Osteoblast (primary cell): Measurements from ENCODE around the gene BTD. TPM values are rescaled to one million over a fixed set of nuclear protein-coding genes. Genes with fewer than 3 reads are reported as not detected.

Experiments used
- DNase-seq: peaks from one replicate; pipeline ENCODE4 v3.0.0; 2011; ENCODE audit warnings: low spot score, mixed read lengths; ENCODE audit not compliant: insufficient read length; ENCODE audit errors: missing footprints
- H2AFZ ChIP-seq: 2 replicates; pipeline ENCODE4 v1.6.0; 2011; ENCODE audit warnings: mild to moderate bottlenecking, low read length
- H3K27ac ChIP-seq: 2 replicates; pipeline ENCODE4 v1.5.1; 2011; ENCODE audit warnings: mild to moderate bottlenecking, low read depth, low read length, moderate library complexity
- H3K27me3 ChIP-seq: 2 replicates; pipeline ENCODE4 v1.6.0; 2012; ENCODE audit warnings: mild to moderate bottlenecking, control low read depth, inconsistent platforms, low read length, moderate library complexity; ENCODE audit not compliant: insufficient read depth
- H3K36me3 ChIP-seq: 2 replicates; pipeline ENCODE4 v1.5.1; 2011; ENCODE audit warnings: mild to moderate bottlenecking, low read length, control low read depth, moderate library complexity; ENCODE audit not compliant: insufficient read depth
- H3K4me1 ChIP-seq: 2 replicates; pipeline ENCODE4 v1.5.1; 2011; ENCODE audit warnings: mild to moderate bottlenecking, low read length, control low read depth, moderate library complexity; ENCODE audit not compliant: insufficient read depth
- H3K4me2 ChIP-seq: 2 replicates; pipeline ENCODE4 v1.6.0; 2011; ENCODE audit warnings: mild to moderate bottlenecking, low read length; ENCODE audit not compliant: insufficient read depth
- H3K4me3 ChIP-seq: fragments of 200-600 bp; sonication (generic); 3 replicates; pipeline ENCODE4 v1.5.1; 2012; ENCODE audit warnings: mild to moderate bottlenecking, low read length, inconsistent platforms; ENCODE audit not compliant: insufficient read depth
- H3K79me2 ChIP-seq: 2 replicates; pipeline ENCODE4 v1.6.0; 2012; ENCODE audit warnings: mild to moderate bottlenecking, low read length, control low read depth, inconsistent platforms; ENCODE audit not compliant: insufficient read depth
- H3K9me3 ChIP-seq: 2 replicates; pipeline ENCODE4 v1.5.1; 2011; ENCODE audit warnings: low read depth, low read length, control low read depth
- H4K20me1 ChIP-seq: 2 replicates; pipeline ENCODE4 v1.6.0; 2012; ENCODE audit warnings: mild to moderate bottlenecking, low read length, control low read depth; ENCODE audit not compliant: insufficient read depth
- total RNA-seq: library from RNA; depleted of rRNA; stranded (reverse); fragments of >200 nt; gene quantifications from 2 replicates; pipeline ENCODE4 v1.2.3, GENCODE V29; 2012
- TF ChIP-seq, protein P1 (sequence below): IDR thresholded peaks from 2 replicates; pipeline ENCODE4 v1.5.1; 2011; ENCODE audit warnings: mild to moderate bottlenecking, low read depth, low read length, moderate library complexity; ENCODE audit errors: extremely low read depth

The BTD gene
- total RNA-seq, 1 donor, result 31.1 TPM

DNA sequence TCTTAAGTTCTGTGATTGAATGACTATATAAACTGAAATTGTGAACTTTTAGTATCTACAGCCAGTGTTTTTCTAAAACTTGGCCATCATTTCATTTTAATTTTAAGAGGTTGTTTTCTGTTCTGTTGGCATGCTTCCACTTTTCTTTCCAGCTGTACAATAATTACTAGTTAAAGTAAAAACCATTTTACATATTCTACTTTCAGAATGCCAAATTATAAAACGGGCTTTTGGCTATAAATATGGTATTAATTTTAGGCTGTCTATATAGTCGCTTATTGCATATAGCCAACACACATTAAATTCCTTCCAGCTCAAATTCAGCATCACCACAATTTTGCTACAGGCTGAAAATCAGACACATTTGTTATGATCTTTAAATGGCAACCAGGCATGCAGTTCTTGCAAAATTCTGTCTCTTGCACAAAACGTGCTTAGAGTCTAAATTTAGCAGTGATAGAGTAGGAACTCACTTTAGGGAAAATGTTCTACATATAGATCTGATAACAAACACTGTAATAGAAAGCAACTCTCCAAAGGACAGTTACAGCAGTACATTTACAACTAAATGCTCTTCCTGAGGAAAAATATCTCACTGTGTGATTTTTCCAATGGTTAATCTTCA lies 81.1 kb downstream of the BTD start:
- no peaks in the 10 kb centered on the region for H3K9me3 ChIP-seq
- H3K36me3 ChIP-seq, result peaks cover 78% of the 10 kb centered on the region
- no peaks in the 10 kb centered on the region for H3K4me1 ChIP-seq
- no peaks in the 10 kb centered on the region for H4K20me1 ChIP-seq
- no peak overlapping the region for H3K4me2 ChIP-seq
- DNase-seq, result no peak
- H3K79me2 ChIP-seq, result peaks cover 6% of the 10 kb centered on the region
- H3K27me3 ChIP-seq, result no peaks in the 10 kb centered on the region
- TF ChIP-seq, protein P1, sequence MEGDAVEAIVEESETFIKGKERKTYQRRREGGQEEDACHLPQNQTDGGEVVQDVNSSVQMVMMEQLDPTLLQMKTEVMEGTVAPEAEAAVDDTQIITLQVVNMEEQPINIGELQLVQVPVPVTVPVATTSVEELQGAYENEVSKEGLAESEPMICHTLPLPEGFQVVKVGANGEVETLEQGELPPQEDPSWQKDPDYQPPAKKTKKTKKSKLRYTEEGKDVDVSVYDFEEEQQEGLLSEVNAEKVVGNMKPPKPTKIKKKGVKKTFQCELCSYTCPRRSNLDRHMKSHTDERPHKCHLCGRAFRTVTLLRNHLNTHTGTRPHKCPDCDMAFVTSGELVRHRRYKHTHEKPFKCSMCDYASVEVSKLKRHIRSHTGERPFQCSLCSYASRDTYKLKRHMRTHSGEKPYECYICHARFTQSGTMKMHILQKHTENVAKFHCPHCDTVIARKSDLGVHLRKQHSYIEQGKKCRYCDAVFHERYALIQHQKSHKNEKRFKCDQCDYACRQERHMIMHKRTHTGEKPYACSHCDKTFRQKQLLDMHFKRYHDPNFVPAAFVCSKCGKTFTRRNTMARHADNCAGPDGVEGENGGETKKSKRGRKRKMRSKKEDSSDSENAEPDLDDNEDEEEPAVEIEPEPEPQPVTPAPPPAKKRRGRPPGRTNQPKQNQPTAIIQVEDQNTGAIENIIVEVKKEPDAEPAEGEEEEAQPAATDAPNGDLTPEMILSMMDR, result no peak
- H2AFZ ChIP-seq, result no peak overlapping the region
- peak overlapping the region; percentile 6 for H3K27ac ChIP-seq
- H3K4me3 ChIP-seq, result no peak overlapping the region

DNA sequence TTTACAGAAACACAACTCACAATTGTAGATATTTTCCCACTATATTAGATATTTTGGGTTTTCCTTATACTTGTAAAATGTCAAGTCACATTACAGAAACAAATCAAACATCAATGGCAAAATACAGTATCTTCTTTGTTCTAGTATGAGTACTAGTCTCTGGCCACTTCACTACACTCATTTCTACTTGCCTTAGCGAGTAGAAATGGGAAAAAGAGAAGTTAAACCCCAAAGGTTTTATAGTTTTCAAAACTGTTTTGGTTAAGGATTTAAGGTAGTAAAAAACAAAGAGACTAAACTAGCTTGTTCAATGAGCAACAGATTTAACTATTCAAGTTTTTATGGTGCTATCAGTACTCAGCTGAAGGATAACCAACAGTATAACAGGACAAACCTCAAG lies 81.7 kb downstream of the BTD start:
- no peak for DNase-seq
- H3K79me2 ChIP-seq, result peaks cover 6% of the 10 kb centered on the region
- no peak overlapping the region for H3K4me2 ChIP-seq
- TF ChIP-seq, protein P1, result no peak
- no peak overlapping the region for H2AFZ ChIP-seq
- H3K36me3 ChIP-seq, result peaks cover 77% of the 10 kb centered on the region
- H3K27ac ChIP-seq, result peak overlapping the region; percentile 1
- H3K9me3 ChIP-seq, result no peaks in the 10 kb centered on the region
- no peaks in the 10 kb centered on the region for H3K4me1 ChIP-seq
- no peak overlapping the region for H3K4me3 ChIP-seq
- H4K20me1 ChIP-seq, result no peaks in the 10 kb centered on the region
- H3K27me3 ChIP-seq, result no peaks in the 10 kb centered on the region

DNA sequence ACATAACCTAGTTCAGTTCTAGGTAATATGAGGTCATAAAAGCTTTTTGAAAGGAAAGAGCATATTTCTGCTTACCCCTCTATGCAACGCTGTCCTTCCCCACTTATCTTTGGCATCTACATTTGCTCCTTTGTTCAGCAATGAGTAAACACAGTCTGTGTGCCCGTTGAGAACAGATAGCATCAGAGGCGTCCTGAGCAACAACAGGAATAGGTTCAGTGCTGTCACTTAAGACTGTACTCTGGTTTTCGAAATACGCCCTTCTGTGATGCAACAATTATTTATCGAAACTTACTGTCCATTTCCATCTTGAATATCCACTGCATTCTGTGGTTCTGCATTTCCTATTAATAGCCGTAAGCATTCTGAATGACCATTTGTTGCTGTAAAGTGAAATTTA lies 84.4 kb downstream of the BTD start:
- H3K4me3 ChIP-seq, result no peak overlapping the region
- no peaks in the 10 kb centered on the region for H3K9me3 ChIP-seq
- H3K79me2 ChIP-seq, result peaks cover 4% of the 10 kb centered on the region
- no peak overlapping the region for H3K4me2 ChIP-seq
- H2AFZ ChIP-seq, result no peak overlapping the region
- no peaks in the 10 kb centered on the region for H3K27me3 ChIP-seq
- H3K36me3 ChIP-seq, result peaks cover 82% of the 10 kb centered on the region
- H4K20me1 ChIP-seq, result no peaks in the 10 kb centered on the region
- H3K4me1 ChIP-seq, result no peaks in the 10 kb centered on the region
- no peak for DNase-seq
- H3K27ac ChIP-seq, result no peak overlapping the region
- TF ChIP-seq, protein P1, result no peak

DNA sequence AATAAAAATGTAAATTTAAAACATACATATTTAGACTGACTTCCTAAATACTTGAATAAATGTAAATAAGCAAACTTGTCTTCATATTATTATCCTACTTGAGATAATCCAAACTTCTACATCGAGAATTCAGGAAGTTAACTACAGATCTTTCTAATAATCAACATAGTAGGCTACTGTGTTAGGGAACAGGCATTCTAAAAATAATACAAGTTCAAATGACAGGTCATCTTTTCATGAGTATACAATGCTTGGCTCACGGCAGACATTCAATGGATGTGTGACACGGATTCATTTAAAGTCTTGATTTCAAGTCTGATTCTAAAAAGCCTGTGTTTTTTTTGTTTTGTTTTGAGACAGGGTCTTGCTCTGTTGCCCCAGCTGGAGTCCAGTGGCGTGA lies 88.7 kb downstream of the BTD start:
- Histone ChIP-seq H3K4me3 (no peak overlapping the region), H3K4me1 (no peaks in the 10 kb centered on the region), H3K79me2 (peaks cover 5% of the 10 kb centered on the region), H3K36me3 (peaks cover 85% of the 10 kb centered on the region), H4K20me1 (no peaks in the 10 kb centered on the region), H3K4me2 (no peak overlapping the region), H3K9me3 (no peaks in the 10 kb centered on the region), H3K27me3 (no peaks in the 10 kb centered on the region), H3K27ac (no peak overlapping the region), H2AFZ (no peak overlapping the region)
- TF ChIP-seq, protein P1, result no peak
- DNase-seq, result no peak
